ENCODE data around the gene SNF8.

The SNF8 gene

DNA sequence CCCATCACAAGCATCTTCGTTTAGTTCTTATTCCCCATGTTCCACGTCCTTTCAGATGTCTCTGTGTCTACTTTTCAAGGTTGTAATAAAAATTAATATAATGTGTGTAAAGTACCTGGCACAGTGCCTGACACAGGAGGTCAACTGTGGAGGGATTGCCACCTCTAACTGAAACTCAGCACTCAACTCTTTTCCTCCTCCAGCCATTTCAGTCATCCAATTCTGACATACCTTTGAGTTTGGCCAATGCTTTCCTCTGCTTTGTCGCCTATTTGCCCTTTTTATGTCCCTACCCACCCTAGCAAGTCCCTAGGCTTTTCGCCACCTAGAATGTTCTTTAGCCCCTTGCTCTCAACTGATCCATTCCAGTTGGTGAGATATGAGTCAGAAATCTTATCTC is 34.9 kb downstream of the SNF8 start:
- 74 to 75% methylated on average over 3 to 4 of the region's 4 CpGs for WGBS, 2 experiments
- Histone ChIP-seq H3K27ac (ENCODE audit: insufficient read depth, low read depth, low read length, poor library complexity, severe bottlenecking) (no peak overlapping the region), H3K36me3 (ENCODE audit: control insufficient read depth, insufficient read depth, low read length) (peaks cover 11% of the 10 kb centered on the region), H3K4me1 (ENCODE audit: control insufficient read depth, insufficient read depth, low read length) (peaks cover 14% of the 10 kb centered on the region), H3K4me3 (ENCODE audit: insufficient read depth, low read depth, low read length) (peak overlapping the region; percentile 84), H3K27me3 (ENCODE audit: control insufficient read depth, insufficient read depth, low read length, poor library complexity, severe bottlenecking) (no peaks in the 10 kb centered on the region), H3K9me3 (ENCODE audit: control insufficient read depth, low read length) (no peaks in the 10 kb centered on the region)

GRCh38 chr17:48908853-48909394 is 35.7 kb downstream of the SNF8 start:
- 0 to 1% methylated on average over 35 of the region's 36 CpGs for WGBS, 2 experiments
- Histone ChIP-seq H3K9me3 (ENCODE audit: control insufficient read depth, low read length) (no peaks in the 10 kb centered on the region), H3K4me1 (ENCODE audit: control insufficient read depth, insufficient read depth, low read length) (peaks cover 14% of the 10 kb centered on the region), H3K27ac (ENCODE audit: insufficient read depth, low read depth, low read length, poor library complexity, severe bottlenecking) (peak overlapping the region; percentile 81), H3K36me3 (ENCODE audit: control insufficient read depth, insufficient read depth, low read length) (peaks cover 11% of the 10 kb centered on the region), H3K4me3 (ENCODE audit: insufficient read depth, low read depth, low read length) (peak overlapping the region; percentile 84), H3K27me3 (ENCODE audit: control insufficient read depth, insufficient read depth, low read length, poor library complexity, severe bottlenecking) (no peaks in the 10 kb centered on the region)

GRCh38 chr17:48908047-48908843 is 36.4 kb downstream of the SNF8 start, which contains the start of gene UBE2Z:
Gene UBE2Z, plus strand, starts transcription at chr17:48908407. Its CDS starts 97 bp downstream, at chr17:48908504.
- Histone ChIP-seq H3K27ac (ENCODE audit: insufficient read depth, low read depth, low read length, poor library complexity, severe bottlenecking) (peak within 1 kb of the TSS; percentile 98), H3K36me3 (ENCODE audit: control insufficient read depth, insufficient read depth, low read length) (peaks cover 11% of the 10 kb centered on the region), H3K27me3 (ENCODE audit: control insufficient read depth, insufficient read depth, low read length, poor library complexity, severe bottlenecking) (no peaks in the 10 kb centered on the region), H3K4me1 (ENCODE audit: control insufficient read depth, insufficient read depth, low read length) (peaks cover 14% of the 10 kb centered on the region), H3K9me3 (ENCODE audit: control insufficient read depth, low read length) (no peaks in the 10 kb centered on the region), H3K4me3 (ENCODE audit: insufficient read depth, low read depth, low read length) (peak within 1 kb of the TSS; percentile 84)
- WGBS, 2 experiments: 0 to 1% methylated on average over 81 of the region's 81 CpGs

DNA sequence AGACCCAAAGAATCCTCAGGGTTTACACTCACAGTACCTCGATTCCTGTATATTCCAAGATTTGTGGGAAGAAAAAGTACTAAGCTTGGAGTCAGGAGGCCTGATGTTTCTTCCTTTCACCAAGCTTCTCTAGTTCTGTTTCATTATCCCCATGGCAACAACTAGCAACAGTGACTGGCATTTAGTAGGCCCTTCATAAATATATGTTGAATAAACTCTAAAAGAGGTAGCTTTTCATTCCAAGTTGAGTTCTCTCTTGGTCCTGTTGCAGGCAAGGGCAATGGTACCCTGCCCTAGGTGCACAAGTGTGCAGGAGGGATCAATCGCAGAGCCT is 37.0 kb downstream of the SNF8 start:
- WGBS, 2 experiments: 46 to 50% methylated on average over 2 of the region's 2 CpGs
- peak overlapping the region; percentile 84 for H3K4me3 ChIP-seq (ENCODE audit: insufficient read depth, low read depth, low read length)
- no peaks in the 10 kb centered on the region for H3K27me3 ChIP-seq (ENCODE audit: control insufficient read depth, insufficient read depth, low read length, poor library complexity, severe bottlenecking)
- H3K36me3 ChIP-seq (ENCODE audit: control insufficient read depth, insufficient read depth, low read length): peaks cover 6% of the 10 kb centered on the region
- peaks cover 14% of the 10 kb centered on the region for H3K4me1 ChIP-seq (ENCODE audit: control insufficient read depth, insufficient read depth, low read length)
- H3K27ac ChIP-seq (ENCODE audit: insufficient read depth, low read depth, low read length, poor library complexity, severe bottlenecking): peak overlapping the region; percentile 98
- H3K9me3 ChIP-seq (ENCODE audit: control insufficient read depth, low read length): no peaks in the 10 kb centered on the region

GRCh38 chr17:48905987-48906515 is 38.6 kb downstream of the SNF8 start:
- no peaks in the 10 kb centered on the region for H3K36me3 ChIP-seq (ENCODE audit: control insufficient read depth, insufficient read depth, low read length)
- no peaks in the 10 kb centered on the region for H3K27me3 ChIP-seq (ENCODE audit: control insufficient read depth, insufficient read depth, low read length, poor library complexity, severe bottlenecking)
- 82 to 90% methylated on average over 9 of the region's 9 CpGs for WGBS, 2 experiments
- H3K9me3 ChIP-seq (ENCODE audit: control insufficient read depth, low read length): no peaks in the 10 kb centered on the region
- no peak overlapping the region for H3K4me3 ChIP-seq (ENCODE audit: insufficient read depth, low read depth, low read length)
- peaks cover 14% of the 10 kb centered on the region for H3K4me1 ChIP-seq (ENCODE audit: control insufficient read depth, insufficient read depth, low read length)
- no peak overlapping the region for H3K27ac ChIP-seq (ENCODE audit: insufficient read depth, low read depth, low read length, poor library complexity, severe bottlenecking)

DNA sequence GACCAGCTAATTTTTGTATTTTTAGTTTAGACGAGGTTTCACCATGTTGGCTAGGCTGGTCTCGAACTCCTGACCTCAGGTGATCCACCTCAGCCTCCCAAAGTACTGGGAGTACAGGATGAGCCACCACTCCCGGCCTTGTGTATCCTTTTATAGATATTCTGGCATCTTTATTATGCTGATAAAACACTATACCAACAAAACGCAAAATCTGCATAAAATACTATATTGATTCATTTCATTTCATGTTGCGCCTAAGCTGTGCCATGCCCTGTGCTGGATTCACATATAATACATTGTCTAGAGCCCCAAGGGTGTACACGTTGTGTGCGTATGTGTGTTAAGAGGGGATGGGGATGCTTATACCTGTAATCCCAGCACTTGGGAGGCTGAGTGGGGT is 40.2 kb downstream of the SNF8 start:
- Histone ChIP-seq H3K36me3 (ENCODE audit: control insufficient read depth, insufficient read depth, low read length) (no peaks in the 10 kb centered on the region), H3K27ac (ENCODE audit: insufficient read depth, low read depth, low read length, poor library complexity, severe bottlenecking) (no peak overlapping the region), H3K4me3 (ENCODE audit: insufficient read depth, low read depth, low read length) (no peak overlapping the region), H3K4me1 (ENCODE audit: control insufficient read depth, insufficient read depth, low read length) (peaks cover under 1% of the 10 kb centered on the region), H3K27me3 (ENCODE audit: control insufficient read depth, insufficient read depth, low read length, poor library complexity, severe bottlenecking) (no peaks in the 10 kb centered on the region), H3K9me3 (ENCODE audit: control insufficient read depth, low read length) (no peaks in the 10 kb centered on the region)
- WGBS, 2 experiments: 92 to 95% methylated on average over 7 of the region's 7 CpGs

- no peak overlapping the region for H3K4me3 ChIP-seq (ENCODE audit: insufficient read depth, low read depth, low read length)
- no peak overlapping the region for H3K27ac ChIP-seq (ENCODE audit: insufficient read depth, low read depth, low read length, poor library complexity, severe bottlenecking)
- no peaks in the 10 kb centered on the region for H3K27me3 ChIP-seq (ENCODE audit: control insufficient read depth, insufficient read depth, low read length, poor library complexity, severe bottlenecking)
- no peaks in the 10 kb centered on the region for H3K4me1 ChIP-seq (ENCODE audit: control insufficient read depth, insufficient read depth, low read length)
- H3K36me3 ChIP-seq (ENCODE audit: control insufficient read depth, insufficient read depth, low read length): no peaks in the 10 kb centered on the region
- no peaks in the 10 kb centered on the region for H3K9me3 ChIP-seq (ENCODE audit: control insufficient read depth, low read length)
- 75 to 83% methylated on average over 1 of the region's 1 CpG for WGBS, 2 experiments
Measured at GRCh38 chr17:48903401-48903800, 41.2 kb downstream of the SNF8 start.

- 84 to 98% methylated on average over 1 of the region's 1 CpG for WGBS, 2 experiments
- Histone ChIP-seq H3K4me3 (ENCODE audit: insufficient read depth, low read depth, low read length) (no peak overlapping the region), H3K27me3 (ENCODE audit: control insufficient read depth, insufficient read depth, low read length, poor library complexity, severe bottlenecking) (no peaks in the 10 kb centered on the region), H3K9me3 (ENCODE audit: control insufficient read depth, low read length) (no peaks in the 10 kb centered on the region), H3K4me1 (ENCODE audit: control insufficient read depth, insufficient read depth, low read length) (no peaks in the 10 kb centered on the region), H3K27ac (ENCODE audit: insufficient read depth, low read depth, low read length, poor library complexity, severe bottlenecking) (no peak overlapping the region), H3K36me3 (ENCODE audit: control insufficient read depth, insufficient read depth, low read length) (no peaks in the 10 kb centered on the region)
Measured at GRCh38 chr17:48901241-48901640, 43.4 kb downstream of the SNF8 start.

DNA sequence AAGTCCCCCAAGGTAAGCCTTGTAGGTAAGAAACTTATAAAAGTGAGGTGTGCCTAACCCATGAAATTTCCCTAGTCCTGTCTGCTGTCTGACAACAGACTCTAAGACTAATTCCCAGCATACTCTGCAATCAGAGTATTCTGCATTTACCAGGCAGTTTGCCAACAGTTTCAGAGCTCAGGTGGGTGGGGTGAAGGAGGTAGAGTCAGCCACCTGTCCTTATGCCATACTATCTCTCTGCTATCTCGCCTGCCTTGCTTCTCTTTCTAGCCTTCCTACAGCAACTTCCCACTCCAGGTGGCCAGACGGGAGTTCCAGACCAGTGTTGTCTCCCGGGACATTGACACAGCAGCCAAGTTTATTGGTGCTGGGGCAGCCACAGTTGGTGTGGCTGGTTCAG is 49.8 kb downstream of the SNF8 start:
- 93 to 97% methylated on average over 3 of the region's 3 CpGs for whole genome bisulfite sequencing, 2 experiments
- Histone ChIP-seq H3K9me3 (ENCODE audit: control insufficient read depth, low read length) (no peaks in the 10 kb centered on the region), H3K27ac (ENCODE audit: insufficient read depth, low read depth, low read length, poor library complexity, severe bottlenecking) (no peak overlapping the region), H3K27me3 (ENCODE audit: control insufficient read depth, insufficient read depth, low read length, poor library complexity, severe bottlenecking) (no peaks in the 10 kb centered on the region), H3K4me1 (ENCODE audit: control insufficient read depth, insufficient read depth, low read length) (peaks cover 4% of the 10 kb centered on the region), H3K36me3 (ENCODE audit: control insufficient read depth, insufficient read depth, low read length) (no peaks in the 10 kb centered on the region), H3K4me3 (ENCODE audit: insufficient read depth, low read depth, low read length) (no peak overlapping the region)

DNA sequence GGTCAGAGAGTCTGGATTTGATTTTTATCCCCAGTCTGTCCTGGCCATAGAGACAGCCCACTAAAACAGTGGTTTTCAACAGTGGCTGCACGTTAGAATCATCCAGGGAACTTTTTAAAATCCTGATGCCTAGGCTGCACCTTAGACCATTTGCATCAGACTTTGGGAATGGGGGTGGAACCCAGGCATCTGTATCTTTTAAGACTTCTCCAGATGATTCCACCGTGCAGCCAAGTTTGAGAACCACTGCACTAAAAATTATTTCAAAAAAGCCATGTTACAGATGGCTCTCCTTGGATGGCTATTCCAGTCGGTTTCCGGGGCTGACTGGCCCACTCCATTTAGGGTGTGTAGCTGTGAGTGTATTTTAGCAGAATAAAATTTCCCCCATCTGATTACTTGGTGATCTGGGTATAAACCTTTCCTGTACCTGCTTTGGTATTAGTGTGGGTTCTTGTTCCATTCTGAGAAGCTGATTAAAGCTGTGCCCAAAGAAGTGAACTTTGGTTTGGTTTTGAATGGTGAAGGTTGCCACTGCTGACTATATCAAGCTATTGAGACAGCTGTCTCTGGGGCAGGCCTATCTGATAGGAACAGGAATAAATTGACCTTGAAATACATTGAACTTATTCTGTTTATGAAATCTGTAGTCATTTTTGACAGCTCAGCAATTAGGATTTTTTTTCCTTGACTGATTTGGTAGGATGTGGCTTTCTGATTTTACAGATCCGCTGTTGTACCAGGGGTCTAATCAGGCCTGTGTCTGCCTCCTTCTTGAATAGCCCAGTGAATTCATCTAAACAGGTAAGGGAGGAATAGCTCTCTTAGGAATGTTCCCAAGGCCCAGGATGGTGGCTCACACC is 50.8 kb downstream of the SNF8 start:
- no peaks in the 10 kb centered on the region for H3K9me3 ChIP-seq (ENCODE audit: control insufficient read depth, low read length)
- peak overlapping the region; percentile 77 for H3K4me3 ChIP-seq (ENCODE audit: insufficient read depth, low read depth, low read length)
- peaks cover 4% of the 10 kb centered on the region for H3K4me1 ChIP-seq (ENCODE audit: control insufficient read depth, insufficient read depth, low read length)
- 72% methylated on average over 5 of the region's 5 CpGs for WGBS, 2 experiments
- H3K27ac ChIP-seq (ENCODE audit: insufficient read depth, low read depth, low read length, poor library complexity, severe bottlenecking): no peak overlapping the region
- no peaks in the 10 kb centered on the region for H3K36me3 ChIP-seq (ENCODE audit: control insufficient read depth, insufficient read depth, low read length)
- no peaks in the 10 kb centered on the region for H3K27me3 ChIP-seq (ENCODE audit: control insufficient read depth, insufficient read depth, low read length, poor library complexity, severe bottlenecking)

Measured in ectodermal cell (in vitro differentiated cells).